PC-3 (cell line): ENCODE results near the gene PRMT1. TPM values are rescaled to one million over a fixed set of nuclear protein-coding genes. Genes with fewer than 3 reads are reported as not detected.

ENCODE experiments used
- ATAC-seq: fragments of 200-7000 bp; cut with Tn5 transposase; 2 replicates; pipeline ENCODE4 v1.9.1; 2020; ENCODE audit warnings: mild to moderate bottlenecking, moderate library complexity
- BruUV-seq: library from RNA; stranded (reverse); fragments of 400-500 nt; replicated peaks from 2 replicates; lab custom pipeline; 2021; lab: Mats Ljungman, UMichigan
- CTCF ChIA-PET: fragments of 300-600 bp; sonication (Branson Sonifier 250); formaldehyde crosslinking; loops from one replicate; lab custom pipeline; 2022; ENCODE audit warnings: antibody characterized with exemption; lab: Charles Lee
- POLR2A ChIA-PET: fragments of 300-600 bp; sonication (Branson Sonifier 250); formaldehyde crosslinking; loops from one replicate; lab custom pipeline; 2022; ENCODE audit warnings: antibody characterized with exemption; ENCODE audit not compliant: unreplicated experiment; lab: Charles Lee
- DNase-seq: peaks from one replicate; pipeline ENCODE4 v3.0.0-alpha.2; 2015
- H2AFZ ChIP-seq: fragments of 300-600 bp; sonication (generic); 2 replicates; pipeline ENCODE4 v1.6.0; 2016; ENCODE audit warnings: antibody characterized with exemption, low read length
- H3F3A ChIP-seq: fragments of 300-600 bp; sonication (generic); one replicate; pipeline ENCODE4 v1.6.0; 2017; ENCODE audit warnings: antibody characterized with exemption, low read length, control low read depth, mild to moderate bottlenecking; ENCODE audit not compliant: unreplicated experiment
- H3K27ac ChIP-seq: fragments of 300-600 bp; sonication (generic); 2 replicates; pipeline ENCODE4 v1.5.1; 2016; ENCODE audit warnings: mild to moderate bottlenecking, low read length
- H3K27me3 ChIP-seq: fragments of 300-600 bp; sonication (generic); 2 replicates; pipeline ENCODE4 v1.6.1; 2016; ENCODE audit warnings: low read length, mixed read lengths
- H3K36me3 ChIP-seq: fragments of 300-600 bp; sonication (generic); 2 replicates; pipeline ENCODE4 v1.6.1; 2016; ENCODE audit warnings: low read depth, mixed run types, low read length, mixed read lengths
- H3K4me1 ChIP-seq: fragments of 300-600 bp; sonication (generic); 2 replicates; pipeline ENCODE4 v1.5.1; 2016; ENCODE audit warnings: low read length; ENCODE audit not compliant: insufficient read depth
- H3K4me2 ChIP-seq: fragments of 300-600 bp; sonication (generic); 2 replicates; pipeline ENCODE4 v1.6.0; 2016; ENCODE audit warnings: low read length
- H3K4me3 ChIP-seq: fragments of 300-600 bp; sonication (generic); 2 replicates; pipeline ENCODE4 v1.5.1; 2016; ENCODE audit warnings: mild to moderate bottlenecking, low read length, mixed read lengths
- H3K79me2 ChIP-seq: fragments of 300-600 bp; sonication (generic); 2 replicates; pipeline ENCODE4 v1.6.1; 2017; ENCODE audit warnings: low read length, mixed read lengths
- H3K9ac ChIP-seq: fragments of 300-600 bp; sonication (generic); 2 replicates; pipeline ENCODE4 v1.6.0; 2016; ENCODE audit warnings: mild to moderate bottlenecking, low read length
- H3K9me2 ChIP-seq: fragments of 300-600 bp; sonication (generic); replicated peaks from 2 replicates; pipeline ENCODE4 v1.6.1; 2016; ENCODE audit warnings: mixed run types, low read length, mixed read lengths
- H3K9me3 ChIP-seq: fragments of 300-600 bp; sonication (generic); 2 replicates; pipeline ENCODE4 v1.6.1; 2016; ENCODE audit warnings: low read length, mixed read lengths
- H4K20me1 ChIP-seq: fragments of 300-600 bp; sonication (generic); 2 replicates; pipeline ENCODE4 v1.6.1; 2016; ENCODE audit warnings: low read length, mixed read lengths
- CTCF ChIP-seq: fragments of 300-600 bp; sonication (generic); conservative IDR thresholded peaks from 2 replicates; pipeline ENCODE4 v1.5.1; 2017; ENCODE audit warnings: antibody characterized with exemption, low read depth, mild to moderate bottlenecking, low read length
- EZH2 ChIP-seq: fragments of 300-600 bp; sonication (generic); IDR thresholded peaks from one replicate; pipeline ENCODE4 v1.6.1; 2017; ENCODE audit warnings: antibody characterized with exemption, mild to moderate bottlenecking, low read length; ENCODE audit not compliant: unreplicated experiment
- EZH2phosphoT487 ChIP-seq: fragments of 300-600 bp; sonication (generic); IDR thresholded peaks from 2 replicates; pipeline ENCODE4 v1.6.1; 2018; ENCODE audit warnings: mild to moderate bottlenecking, antibody characterized with exemption, low read length, borderline replicate concordance
- intact Hi-C: fragments of 100-400 bp; cut with micrococcal nuclease; formaldehyde crosslinking; loops from 2 replicates; pipeline ENCODE4 v1.9.0; 2023
- total RNA-seq: library from RNA; depleted of rRNA; stranded (reverse); fragments of >200 nt; gene quantifications from 2 replicates; pipeline ENCODE4 v1.2.3, GENCODE V29; 2014

The PRMT1 gene
- total RNA-seq, 1 experiment from 2014 or later = 625 TPM

- intact Hi-C loops = no loop called here
- no peaks in the 10 kb centered on the region for H3K9me2 ChIP-seq
- no peak overlapping the region for H3K9ac ChIP-seq
- ATAC-seq (no peak), DNase-seq (no peak)
- POLR2A ChIA-PET = interaction anchor here (0.6 kb wide), 1 partner anchor 85 kb away, joined by 10 read pairs; the partner anchor contains the start of gene AP2A1
- peaks cover 17% of the 10 kb centered on the region for H3K4me1 ChIP-seq
- no peaks in the 10 kb centered on the region for H3K27me3 ChIP-seq
- no peak overlapping the region for H3K4me2 ChIP-seq
- no peak overlapping the region for H3K27ac ChIP-seq
- H3K9me3 ChIP-seq = no peaks in the 10 kb centered on the region
- H3K79me2 ChIP-seq = peaks cover 53% of the 10 kb centered on the region
- H3F3A ChIP-seq = no peaks in the 10 kb centered on the region
- TF ChIP-seq CTCF (no peak), EZH2phosphoT487 (no peak), EZH2 (no peak)
- no peak overlapping the region for H2AFZ ChIP-seq
- CTCF ChIA-PET = no interaction called here
- BruUV-seq = no TSS peak
- H4K20me1 ChIP-seq = peaks cover 46% of the 10 kb centered on the region
- H3K36me3 ChIP-seq = peaks cover 56% of the 10 kb centered on the region
- no peak overlapping the region for H3K4me3 ChIP-seq
Observed at GRCh38 chr19:49681830-49682229, 4.8 kb downstream of the PRMT1 start.

DNA sequence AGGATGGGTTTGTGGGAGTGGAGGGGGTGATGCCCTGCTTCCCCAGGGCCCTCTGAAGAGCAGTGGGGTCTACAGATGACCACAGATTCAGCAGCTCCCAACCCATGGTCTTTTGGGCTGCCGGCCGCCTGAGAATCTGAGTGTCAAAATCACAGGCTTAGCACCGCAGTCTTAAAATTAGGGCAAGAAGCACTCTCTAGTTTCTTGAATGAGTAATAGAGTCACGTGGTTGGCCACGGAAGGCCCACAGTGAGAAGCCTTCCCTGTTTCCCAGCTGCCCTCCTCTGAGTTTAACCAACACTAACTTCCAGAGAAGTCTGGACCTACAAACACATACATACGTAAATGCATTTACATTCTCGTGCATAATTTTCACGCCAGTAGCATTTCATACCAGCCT is 5.2 kb downstream of the PRMT1 start:
- Histone ChIP-seq H4K20me1 (peaks cover 49% of the 10 kb centered on the region), H3K4me1 (peaks cover 17% of the 10 kb centered on the region), H3K79me2 (peaks cover 51% of the 10 kb centered on the region), H3K4me3 (no peak overlapping the region), H3K9ac (no peak overlapping the region), H3K9me2 (no peaks in the 10 kb centered on the region), H3F3A (no peaks in the 10 kb centered on the region), H3K4me2 (no peak overlapping the region), H3K36me3 (peaks cover 56% of the 10 kb centered on the region), H3K27me3 (no peaks in the 10 kb centered on the region), H3K27ac (no peak overlapping the region), H2AFZ (no peak overlapping the region), H3K9me3 (no peaks in the 10 kb centered on the region)
- TF ChIP-seq EZH2phosphoT487 (no peak), CTCF (no peak), EZH2 (no peak)
- intact Hi-C loops = no loop called here
- CTCF ChIA-PET = no interaction called here
- no peak for ATAC-seq
- DNase-seq = no peak
- POLR2A ChIA-PET = no interaction called here
- BruUV-seq = no TSS peak

- no peaks in the 10 kb centered on the region for H3K27me3 ChIP-seq
- H3K9me3 ChIP-seq = no peaks in the 10 kb centered on the region
- H3K9ac ChIP-seq = no peak overlapping the region
- POLR2A ChIA-PET = no interaction called here
- CTCF ChIA-PET = no interaction called here
- H3K4me2 ChIP-seq = no peak overlapping the region
- H2AFZ ChIP-seq = no peak overlapping the region
- H3K36me3 ChIP-seq = peaks cover 56% of the 10 kb centered on the region
- H3K27ac ChIP-seq = no peak overlapping the region
- H3K4me3 ChIP-seq = no peak overlapping the region
- intact Hi-C loops = no loop called here
- DNase-seq (no peak), ATAC-seq (no peak)
- H3F3A ChIP-seq = no peaks in the 10 kb centered on the region
- peaks cover 41% of the 10 kb centered on the region for H4K20me1 ChIP-seq
- H3K79me2 ChIP-seq = peaks cover 35% of the 10 kb centered on the region
- TF ChIP-seq EZH2phosphoT487 = no peak
- no peak for TF ChIP-seq EZH2
- TF ChIP-seq CTCF = no peak
- no TSS peak for BruUV-seq
- no peaks in the 10 kb centered on the region for H3K9me2 ChIP-seq
- peaks cover 17% of the 10 kb centered on the region for H3K4me1 ChIP-seq
Observed at GRCh38 chr19:49683814-49684250, 6.8 kb downstream of the PRMT1 start.
